Neural cell (in vitro differentiated cells): ENCODE data around the gene CIZ1. TPM values are rescaled to one million over a fixed set of nuclear protein-coding genes. Genes with fewer than 3 reads are reported as not detected.

ENCODE experiments used
- H2AFZ ChIP-seq: fragments of 200-600, 300-800 bp; sonication (generic), shearing (Covaris generic); 2 replicates; pipeline ENCODE4 v1.6.0; 2014; ENCODE audit warnings: low read depth, mild to moderate bottlenecking, antibody characterized with exemption, low read length, moderate library complexity
- H3F3A ChIP-seq: fragments of 200-600 bp; shearing (Covaris generic); 2 replicates; pipeline ENCODE4 v1.6.1; 2016; ENCODE audit warnings: mild to moderate bottlenecking, moderate library complexity, mixed read lengths, antibody characterized with exemption, low read length; ENCODE audit not compliant: insufficient read depth, poor library complexity, severe bottlenecking
- H3K27ac ChIP-seq: fragments of 200-600, 300-800 bp; sonication (generic), shearing (Covaris generic); 2 replicates; pipeline ENCODE4 v1.5.1; 2014; ENCODE audit warnings: mild to moderate bottlenecking, low read length, moderate library complexity
- H3K27me3 ChIP-seq: fragments of 300-800, 200-600 bp; sonication (generic), shearing (Covaris generic); 2 replicates; pipeline ENCODE4 v1.6.0; 2014; ENCODE audit warnings: mild to moderate bottlenecking, low read depth, low read length, moderate library complexity; ENCODE audit not compliant: insufficient read depth
- H3K36me3 ChIP-seq: fragments of 300-800, 200-600 bp; sonication (generic), shearing (Covaris generic); 2 replicates; pipeline ENCODE4 v1.5.1; 2014; ENCODE audit warnings: mild to moderate bottlenecking, antibody characterized with exemption, low read length, moderate library complexity; ENCODE audit not compliant: insufficient read depth
- H3K4me2 ChIP-seq: fragments of 300-800, 200-600 bp; sonication (generic), shearing (Covaris generic); 2 replicates; pipeline ENCODE4 v1.6.0; 2014; ENCODE audit warnings: mild to moderate bottlenecking, low read length
- H3K4me3 ChIP-seq: fragments of 300-800, 200-600 bp; sonication (generic), shearing (Covaris generic); 2 replicates; pipeline ENCODE4 v1.5.1; 2014; ENCODE audit warnings: mild to moderate bottlenecking, low read length, moderate library complexity
- H3K79me2 ChIP-seq: fragments of 200-600 bp; shearing (Covaris generic); replicated peaks from 2 replicates; pipeline ENCODE4 v1.6.0; 2014; ENCODE audit warnings: mild to moderate bottlenecking, low read length, moderate library complexity; ENCODE audit not compliant: insufficient read depth
- H3K9ac ChIP-seq: fragments of 300-800, 200-600 bp; sonication (generic), shearing (Covaris generic); 2 replicates; pipeline ENCODE4 v1.6.1; 2016; ENCODE audit warnings: mild to moderate bottlenecking, low read length, mixed read lengths
- H3K9me2 ChIP-seq: fragments of 200-600 bp; shearing (Covaris generic); 2 replicates; pipeline ENCODE4 v1.6.1; 2016; ENCODE audit warnings: mild to moderate bottlenecking, low read length, mixed read lengths; ENCODE audit not compliant: insufficient read depth
- H3K9me3 ChIP-seq: fragments of 200-600, 300-800 bp; sonication (generic), shearing (Covaris generic); 2 replicates; pipeline ENCODE4 v1.6.1; 2016; ENCODE audit warnings: mild to moderate bottlenecking, mixed run types, low read length, moderate library complexity, mixed read lengths
- H4K20me1 ChIP-seq: fragments of 200-600 bp; shearing (Covaris generic); 2 replicates; pipeline ENCODE4 v1.6.1; 2016; ENCODE audit warnings: mild to moderate bottlenecking, mixed run types; ENCODE audit not compliant: insufficient read depth
- CTCF ChIP-seq: fragments of 450-650 bp; IDR thresholded peaks from 2 replicates; pipeline ENCODE4 v1.5.1; 2014; ENCODE audit warnings: antibody characterized with exemption, mild to moderate bottlenecking, moderate library complexity; ENCODE audit not compliant: poor library complexity, severe bottlenecking
- EP300 ChIP-seq: fragments of 450-650 bp; conservative IDR thresholded peaks from 2 replicates; pipeline ENCODE4 v1.6.1; 2014; ENCODE audit warnings: antibody characterized with exemption, mild to moderate bottlenecking, moderate library complexity; ENCODE audit not compliant: poor library complexity, severe bottlenecking
- EZH2 ChIP-seq: fragments of 200-600, 300-800 bp; shearing (Covaris generic), sonication (generic); IDR thresholded peaks from 2 replicates; pipeline ENCODE4 v1.6.1; 2014; ENCODE audit warnings: antibody characterized with exemption, low read length, borderline replicate concordance, mild to moderate bottlenecking; ENCODE audit not compliant: insufficient read depth, poor library complexity, severe bottlenecking
- MXI1 ChIP-seq: fragments of 450-650 bp; conservative IDR thresholded peaks from 2 replicates; pipeline ENCODE4 v1.6.1; 2014; ENCODE audit warnings: antibody characterized with exemption, mild to moderate bottlenecking; ENCODE audit not compliant: poor library complexity, severe bottlenecking
- POLR2AphosphoS5 ChIP-seq: IDR thresholded peaks from 2 replicates; pipeline ENCODE4 v1.6.1; 2012
- RAD21 ChIP-seq: fragments of 450-650 bp; conservative IDR thresholded peaks from 2 replicates; pipeline ENCODE4 v1.6.1; 2014; ENCODE audit warnings: antibody characterized with exemption, mild to moderate bottlenecking, moderate library complexity
- REST ChIP-seq: IDR thresholded peaks from 2 replicates; pipeline ENCODE4 v1.6.1; 2012; ENCODE audit warnings: borderline replicate concordance
- SMC3 ChIP-seq: fragments of 450-650 bp; conservative IDR thresholded peaks from 2 replicates; pipeline ENCODE4 v1.6.1; 2014; ENCODE audit warnings: antibody characterized with exemption, mild to moderate bottlenecking, moderate library complexity; ENCODE audit not compliant: poor library complexity
- TAF1 ChIP-seq: IDR thresholded peaks from 2 replicates; pipeline ENCODE4 v1.6.1; 2012; ENCODE audit warnings: low read depth
- polyA plus RNA-seq: library from polyadenylated mRNA; depleted of rRNA; stranded (reverse); fragments of >200 nt; gene quantifications from 2 replicates; pipeline ENCODE4 v1.2.3, GENCODE V29; 2014

Gene CIZ1
- polyA plus RNA-seq, 1 donor from 2014 or later, result 25.6 TPM

- no peaks in the 10 kb centered on the region for H4K20me1 ChIP-seq
- no peaks in the 10 kb centered on the region for H3K9me2 ChIP-seq
- no peaks in the 10 kb centered on the region for H3K27me3 ChIP-seq
- H3K4me3 ChIP-seq, result no peak overlapping the region
- H3F3A ChIP-seq, result no peaks in the 10 kb centered on the region
- no peak overlapping the region for H3K4me2 ChIP-seq
- no peaks in the 10 kb centered on the region for H3K9me3 ChIP-seq
- H3K27ac ChIP-seq, result no peak overlapping the region
- H3K9ac ChIP-seq, result no peak overlapping the region
- TF ChIP-seq SMC3 (no peak), RAD21 (no peak), MXI1 (no peak), EP300 (no peak), EZH2 (no peak), CTCF (no peak)
- H3K79me2 ChIP-seq, result no peaks in the 10 kb centered on the region
- no peaks in the 10 kb centered on the region for H3K36me3 ChIP-seq
- H2AFZ ChIP-seq, result no peak overlapping the region
Observed at GRCh38 chr9:128142596-128142995, 48.8 kb downstream of the CIZ1 start.

DNA sequence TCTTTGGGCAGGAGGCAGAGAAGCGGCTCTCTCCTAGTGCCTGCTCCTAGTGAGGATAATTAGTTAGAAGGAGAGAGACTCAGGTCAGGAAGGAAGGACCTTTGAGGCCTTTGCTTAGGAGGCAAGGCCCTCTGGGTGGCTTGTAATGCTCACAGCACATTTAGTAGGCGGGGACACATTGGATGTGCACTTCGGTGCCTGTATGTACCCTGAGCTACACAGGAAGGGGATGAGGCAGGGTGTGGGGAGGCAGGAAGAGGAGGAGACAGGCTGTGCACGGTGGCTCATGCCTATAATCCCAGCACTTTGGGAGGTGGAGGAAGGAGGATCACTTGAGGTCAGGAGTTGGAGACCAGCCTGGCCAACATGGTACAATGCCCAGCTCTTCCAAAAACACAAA lies 49.3 kb downstream of the CIZ1 start:
- Histone ChIP-seq H3K4me2 (no peak overlapping the region), H3K27ac (no peak overlapping the region), H3K79me2 (no peaks in the 10 kb centered on the region), H3K4me3 (no peak overlapping the region), H3K27me3 (no peaks in the 10 kb centered on the region), H3K9me2 (no peaks in the 10 kb centered on the region), H3K36me3 (no peaks in the 10 kb centered on the region), H3K9ac (no peak overlapping the region), H3K9me3 (no peaks in the 10 kb centered on the region), H4K20me1 (no peaks in the 10 kb centered on the region), H3F3A (no peaks in the 10 kb centered on the region), H2AFZ (no peak overlapping the region)
- TF ChIP-seq SMC3 (no peak), EP300 (no peak)

DNA sequence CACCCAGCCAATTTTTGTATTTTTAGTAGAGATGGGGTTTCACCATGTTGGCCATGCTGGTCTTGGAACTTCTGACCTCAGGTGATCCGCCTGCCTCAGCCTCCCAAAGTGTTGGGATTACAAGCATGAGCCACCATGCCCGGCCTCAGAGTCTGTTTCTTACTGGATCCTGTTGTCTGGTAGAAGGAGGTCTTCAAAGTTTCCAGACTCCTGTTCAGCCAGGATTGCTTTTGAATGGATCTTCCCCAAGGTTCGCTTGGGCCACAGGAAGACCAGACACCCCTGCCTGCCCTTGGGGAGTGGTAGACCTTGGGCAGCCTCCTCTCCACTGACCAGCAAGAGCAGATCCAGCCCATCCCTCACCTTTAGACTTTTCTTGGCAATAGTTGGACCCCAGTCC lies 49.8 kb downstream of the CIZ1 start:
- Histone ChIP-seq H2AFZ (no peak overlapping the region), H3K9ac (no peak overlapping the region), H3K27me3 (no peaks in the 10 kb centered on the region), H4K20me1 (no peaks in the 10 kb centered on the region), H3K9me3 (no peaks in the 10 kb centered on the region), H3K9me2 (no peaks in the 10 kb centered on the region), H3K4me3 (no peak overlapping the region), H3K27ac (no peak overlapping the region), H3K79me2 (no peaks in the 10 kb centered on the region), H3K4me2 (no peak overlapping the region), H3K36me3 (no peaks in the 10 kb centered on the region), H3F3A (no peaks in the 10 kb centered on the region)
- no peak for TF ChIP-seq RAD21
- TF ChIP-seq EZH2, result no peak
- TF ChIP-seq TAF1, result no peak
- TF ChIP-seq REST, result no peak
- no peak for TF ChIP-seq MXI1
- no peak for TF ChIP-seq CTCF
- TF ChIP-seq POLR2AphosphoS5, result no peak
- no peak for TF ChIP-seq SMC3
- TF ChIP-seq EP300, result no peak
